AG09319 (cell line): ENCODE results near the gene LRATD1.

Experiments used
- DNase-seq: peaks from one replicate; pipeline ENCODE4 v3.0.0-alpha.2; 2010; ENCODE audit warnings: low read depth; ENCODE audit errors: extremely low read depth
- TF ChIP-seq, protein P1 (sequence below): IDR thresholded peaks from 2 replicates; pipeline ENCODE4 v1.5.1; 2011; ENCODE audit warnings: low read depth, mild to moderate bottlenecking, inconsistent platforms, low read length, moderate library complexity

The LRATD1 gene

GRCh38 chr2:14633461-14634181 is 1.1 kb downstream of the LRATD1 start:
- TF ChIP-seq, protein P1, sequence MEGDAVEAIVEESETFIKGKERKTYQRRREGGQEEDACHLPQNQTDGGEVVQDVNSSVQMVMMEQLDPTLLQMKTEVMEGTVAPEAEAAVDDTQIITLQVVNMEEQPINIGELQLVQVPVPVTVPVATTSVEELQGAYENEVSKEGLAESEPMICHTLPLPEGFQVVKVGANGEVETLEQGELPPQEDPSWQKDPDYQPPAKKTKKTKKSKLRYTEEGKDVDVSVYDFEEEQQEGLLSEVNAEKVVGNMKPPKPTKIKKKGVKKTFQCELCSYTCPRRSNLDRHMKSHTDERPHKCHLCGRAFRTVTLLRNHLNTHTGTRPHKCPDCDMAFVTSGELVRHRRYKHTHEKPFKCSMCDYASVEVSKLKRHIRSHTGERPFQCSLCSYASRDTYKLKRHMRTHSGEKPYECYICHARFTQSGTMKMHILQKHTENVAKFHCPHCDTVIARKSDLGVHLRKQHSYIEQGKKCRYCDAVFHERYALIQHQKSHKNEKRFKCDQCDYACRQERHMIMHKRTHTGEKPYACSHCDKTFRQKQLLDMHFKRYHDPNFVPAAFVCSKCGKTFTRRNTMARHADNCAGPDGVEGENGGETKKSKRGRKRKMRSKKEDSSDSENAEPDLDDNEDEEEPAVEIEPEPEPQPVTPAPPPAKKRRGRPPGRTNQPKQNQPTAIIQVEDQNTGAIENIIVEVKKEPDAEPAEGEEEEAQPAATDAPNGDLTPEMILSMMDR: no peak

DNA sequence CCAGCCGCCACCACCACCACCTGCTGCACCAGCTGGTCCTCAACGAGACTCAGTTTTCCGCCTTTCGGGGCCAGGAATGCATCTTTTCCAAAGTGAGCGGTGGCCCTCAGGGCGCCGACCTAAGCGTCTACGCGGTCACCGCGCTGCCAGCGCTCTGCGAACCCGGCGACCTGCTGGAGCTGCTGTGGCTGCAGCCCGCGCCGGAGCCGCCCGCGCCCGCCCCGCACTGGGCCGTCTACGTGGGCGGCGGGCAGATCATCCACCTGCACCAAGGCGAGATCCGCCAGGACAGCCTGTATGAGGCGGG is 1.6 kb downstream of the LRATD1 start:
- no peak for DNase-seq
- TF ChIP-seq, protein P1: no peak

More at GRCh38 chr2:14633461-14634181, 1.1 kb downstream of the LRATD1 start:
- DNase-seq: no peak

- TF ChIP-seq, protein P1: peak; percentile 58
- no peak for DNase-seq
Measured at GRCh38 chr2:14634489-14635390, 2.2 kb downstream of the LRATD1 start.

- TF ChIP-seq, protein P1: peak; percentile 8
- no peak for DNase-seq
Measured at GRCh38 chr2:14635391-14635871, 2.9 kb downstream of the LRATD1 start.

GRCh38 chr2:14638488-14638887 is 6.0 kb downstream of the LRATD1 start:
- DNase-seq: no peak
- TF ChIP-seq, protein P1: no peak

DNA sequence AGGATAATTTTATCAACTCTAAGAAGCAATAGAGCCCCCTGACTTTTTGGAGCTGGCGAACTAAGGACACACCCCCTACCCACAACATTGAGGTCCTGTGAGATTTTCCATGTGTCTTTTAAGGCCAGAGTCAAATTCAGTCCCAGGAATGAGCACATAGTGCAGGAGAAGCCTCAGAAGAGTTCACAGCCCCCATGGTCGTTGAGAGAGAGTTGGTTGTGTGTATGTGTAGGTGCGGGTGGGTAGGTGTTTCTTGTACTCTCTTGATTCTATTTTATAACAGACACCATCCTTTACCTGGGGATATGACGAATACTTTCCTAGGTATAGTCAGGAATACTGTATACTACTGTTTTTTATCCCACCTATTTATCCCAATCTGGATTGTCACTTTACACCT is 8.6 kb downstream of the LRATD1 start:
- TF ChIP-seq, protein P1: no peak
- no peak for DNase-seq

GRCh38 chr2:14642499-14642898 is 10.0 kb downstream of the LRATD1 start:
- DNase-seq: no peak
- TF ChIP-seq, protein P1: no peak
